IMR-90 (cell line): Measurements from ENCODE around the gene SMYD5. TPM values are rescaled to one million over a fixed set of nuclear protein-coding genes. Genes with fewer than 3 reads are reported as not detected.

Source experiments
- ATAC-seq: fragments of 200-7000 bp; cut with Tn5 transposase; 2 replicates; pipeline ENCODE4 v1.9.1; 2020; ENCODE audit warnings: low read depth, mild to moderate bottlenecking, moderate library complexity
- BruUV-seq: library from RNA; stranded (reverse); fragments of 400-500 nt; replicated peaks from 2 replicates; lab custom pipeline; 2021; lab: Mats Ljungman, UMichigan
- CTCF ChIA-PET: fragments of 300-600 bp; formaldehyde crosslinking; extraction: SDS; loops from one replicate; lab custom pipeline; 2021; ENCODE audit warnings: antibody characterized with exemption; lab: Yijun Ruan, JAX
- POLR2A ChIA-PET: fragments of 300-600 bp; sonication (Branson Sonifier 250); formaldehyde crosslinking; loops from one replicate; lab custom pipeline; 2022; ENCODE audit warnings: antibody characterized with exemption; ENCODE audit not compliant: unreplicated experiment; lab: Charles Lee
- DNase-seq: peaks from one replicate; pipeline ENCODE4 v3.0.0; 2013
- H2AFZ ChIP-seq: replicated peaks from 2 replicates; pipeline ENCODE3; 2013; ENCODE audit warnings: low read length, mild to moderate bottlenecking; ENCODE audit not compliant: poor library complexity
- H2AK5ac ChIP-seq: 2 replicates; pipeline ENCODE4 v1.6.1; 2013; ENCODE audit warnings: low read depth, low read length, inconsistent platforms
- H2AK9ac ChIP-seq: replicated peaks from 2 replicates; pipeline ENCODE3; 2013; ENCODE audit warnings: mild to moderate bottlenecking, low read depth, low read length, moderate library complexity; ENCODE audit not compliant: poor library complexity
- H2BK120ac ChIP-seq: 2 replicates; pipeline ENCODE4 v1.6.1; 2013; ENCODE audit warnings: low read depth, low read length, inconsistent platforms
- H2BK15ac ChIP-seq: 3 replicates; pipeline ENCODE4 v1.6.1; 2013; ENCODE audit warnings: low read depth, low read length, inconsistent platforms
- H2BK20ac ChIP-seq: 2 replicates; pipeline ENCODE4 v1.6.1; 2013; ENCODE audit warnings: low read depth, mild to moderate bottlenecking, inconsistent platforms, low read length, moderate library complexity
- H2BK5ac ChIP-seq: 2 replicates; pipeline ENCODE4 v1.6.1; 2013; ENCODE audit warnings: mild to moderate bottlenecking, low read depth, low read length, inconsistent platforms; ENCODE audit not compliant: poor library complexity, severe bottlenecking
- H3K14ac ChIP-seq: replicated peaks from 2 replicates; pipeline ENCODE4 v1.6.1; 2013; ENCODE audit warnings: low read depth, low read length, inconsistent platforms
- H3K18ac ChIP-seq: 2 replicates; pipeline ENCODE4 v1.6.1; 2013; ENCODE audit warnings: low read depth, low read length, control low read depth
- H3K23ac ChIP-seq: 2 replicates; pipeline ENCODE4 v1.6.1; 2013; ENCODE audit warnings: low read depth, low read length, inconsistent platforms
- H3K27ac ChIP-seq: 2 replicates; pipeline ENCODE4 v1.5.1; 2013; ENCODE audit warnings: mild to moderate bottlenecking, control low read depth, low read length; ENCODE audit not compliant: insufficient read depth
- H3K27me3 ChIP-seq: 2 replicates; pipeline ENCODE4 v1.6.1; 2013; ENCODE audit warnings: low read length; ENCODE audit not compliant: control insufficient read depth, insufficient read depth
- H3K36me3 ChIP-seq: 2 replicates; pipeline ENCODE4 v1.6.1; 2013; ENCODE audit warnings: low read length, mixed read lengths; ENCODE audit not compliant: control insufficient read depth, insufficient read depth
- H3K4ac ChIP-seq: 2 replicates; pipeline ENCODE4 v1.6.1; 2013; ENCODE audit warnings: low read depth, low read length, inconsistent platforms
- H3K4me1 ChIP-seq: 2 replicates; pipeline ENCODE4 v1.6.1; 2013; ENCODE audit warnings: low read length, mixed read lengths; ENCODE audit not compliant: control insufficient read depth, insufficient read depth
- H3K4me2 ChIP-seq: 2 replicates; pipeline ENCODE4 v1.6.1; 2013; ENCODE audit warnings: low read depth, mild to moderate bottlenecking, control low read depth, low read length, moderate library complexity
- H3K4me3 ChIP-seq: 2 replicates; pipeline ENCODE4 v1.5.1; 2013; ENCODE audit warnings: low read depth, mild to moderate bottlenecking, control low read depth, low read length, moderate library complexity; ENCODE audit not compliant: insufficient read depth
- H3K56ac ChIP-seq: 2 replicates; pipeline ENCODE4 v1.6.1; 2013; ENCODE audit warnings: low read length, inconsistent platforms; ENCODE audit not compliant: insufficient read depth; ENCODE audit errors: extremely low read depth
- H3K79me1 ChIP-seq, 2 experiments: 2 replicates each; pipeline ENCODE4 v1.6.1; 2013; ENCODE audit warnings: low read length in 2 of 2, inconsistent platforms in 1 of 2, low read depth in 1 of 2
- H3K9ac ChIP-seq: 2 replicates; pipeline ENCODE4 v1.6.1; 2013; ENCODE audit warnings: low read depth, low read length, control low read depth
- H3K9me1 ChIP-seq: 2 replicates; pipeline ENCODE4 v1.6.1; 2013; ENCODE audit warnings: low read length, inconsistent platforms; ENCODE audit not compliant: insufficient read depth
- H3K9me3 ChIP-seq: 2 replicates; pipeline ENCODE4 v1.6.1; 2013; ENCODE audit warnings: low read length; ENCODE audit not compliant: control insufficient read depth, insufficient read depth
- H4K20me1 ChIP-seq: 2 replicates; pipeline ENCODE4 v1.6.1; 2013; ENCODE audit warnings: low read length, inconsistent platforms; ENCODE audit not compliant: insufficient read depth
- H4K5ac ChIP-seq: 2 replicates; pipeline ENCODE4 v1.6.1; 2013; ENCODE audit warnings: mild to moderate bottlenecking, low read depth, low read length, control low read depth
- H4K8ac ChIP-seq, 2 experiments: 2 replicates each; pipeline ENCODE4 v1.6.1; 2013; ENCODE audit warnings: low read depth in 2 of 2, low read length in 2 of 2, control low read depth in 1 of 2, inconsistent platforms in 1 of 2
- H4K91ac ChIP-seq: 2 replicates; pipeline ENCODE4 v1.6.1; 2013; ENCODE audit warnings: low read depth, low read length, inconsistent platforms; ENCODE audit not compliant: insufficient read depth
- BHLHE40 ChIP-seq: fragments of 150-350 bp; IDR thresholded peaks from 2 replicates; pipeline ENCODE4 v1.6.1; 2016; ENCODE audit warnings: mild to moderate bottlenecking, low read depth, low read length
- CEBPB ChIP-seq: IDR thresholded peaks from 2 replicates; pipeline ENCODE4 v1.6.1; 2012; ENCODE audit warnings: low read depth, low read length, improper control_type of control experiment
- CHD1 ChIP-seq: IDR thresholded peaks from 2 replicates; pipeline ENCODE4 v1.6.1; 2012; ENCODE audit warnings: low read depth, low read length, improper control_type of control experiment
- CTCF ChIP-seq: conservative IDR thresholded peaks from 2 replicates; pipeline ENCODE4 v1.5.1; 2012; ENCODE audit warnings: mild to moderate bottlenecking, low read depth, low read length, improper control_type of control experiment
- ELK1 ChIP-seq: fragments of 150-350 bp; IDR thresholded peaks from 2 replicates; pipeline ENCODE4 v1.6.1; 2016; ENCODE audit warnings: low read depth, mild to moderate bottlenecking, low read length, moderate library complexity, borderline replicate concordance
- FOS ChIP-seq: fragments of 150-350 bp; IDR thresholded peaks from 2 replicates; pipeline ENCODE4 v1.6.1; 2016; ENCODE audit warnings: low read depth, low read length
- MAFK ChIP-seq: IDR thresholded peaks from 2 replicates; pipeline ENCODE4 v1.6.1; 2012; ENCODE audit warnings: low read depth, low read length, improper control_type of control experiment
- MAZ ChIP-seq: IDR thresholded peaks from 2 replicates; pipeline ENCODE4 v1.6.1; 2012; ENCODE audit warnings: low read depth, mild to moderate bottlenecking, low read length, improper control_type of control experiment, moderate library complexity, borderline replicate concordance
- MXI1 ChIP-seq: IDR thresholded peaks from 2 replicates; pipeline ENCODE4 v1.6.1; 2012; ENCODE audit warnings: low read depth, mild to moderate bottlenecking, low read length, moderate library complexity, borderline replicate concordance
- NFE2L2 ChIP-seq: fragments of 150-350 bp; IDR thresholded peaks from 2 replicates; pipeline ENCODE4 v1.6.1; 2016; ENCODE audit warnings: low read depth, mild to moderate bottlenecking, low read length
- POLR2A ChIP-seq: IDR thresholded peaks from 2 replicates; pipeline ENCODE4 v1.6.1; 2012; ENCODE audit warnings: mild to moderate bottlenecking, low read depth, low read length
- RAD21 ChIP-seq: IDR thresholded peaks from 2 replicates; pipeline ENCODE4 v1.6.1; 2012; ENCODE audit warnings: low read length, improper control_type of control experiment
- RCOR1 ChIP-seq: IDR thresholded peaks from 2 replicates; pipeline ENCODE4 v1.6.1; 2012; ENCODE audit warnings: mild to moderate bottlenecking, low read length, improper control_type of control experiment; ENCODE audit not compliant: insufficient replicate concordance
- RFX5 ChIP-seq: IDR thresholded peaks from 2 replicates; pipeline ENCODE4 v1.8.0; 2012; ENCODE audit warnings: low read depth, mild to moderate bottlenecking, low read length, moderate library complexity
- SMC3 ChIP-seq: fragments of 150-350 bp; IDR thresholded peaks from 2 replicates; pipeline ENCODE4 v1.6.1; 2016; ENCODE audit warnings: low read depth, mild to moderate bottlenecking, antibody characterized with exemption, low read length, moderate library complexity
- USF2 ChIP-seq: fragments of 150-350 bp; IDR thresholded peaks from 2 replicates; pipeline ENCODE4 v1.6.1; 2017; ENCODE audit warnings: mild to moderate bottlenecking, antibody characterized with exemption, low read length, low read depth
- WGBS, 2 experiments: methylation state at CpG; one replicate each; pipeline versions ENCODE4 v1.1.5 to v1.1.7; 2013; ENCODE audit warnings: missing lambda C conversion rate in 2 of 2; ENCODE audit not compliant: insufficient read length in 1 of 2; ENCODE audit errors: extremely low coverage in 2 of 2; 5-methylcytosine and 5-hydroxymethylcytosine counted together
- dilution Hi-C: fragments of 300-500 bp; cut with HindIII; formaldehyde crosslinking; loops from one replicate; pipeline ENCODE4 v1.14.3; 2018; ENCODE audit warnings: low sequenced_read_pairs; ENCODE audit not compliant: unreplicated experiment
- in situ Hi-C: fragments of 300-500 bp; cut with MboI; formaldehyde crosslinking; loops from 3 replicates; pipeline ENCODE4 v1.14.3; 2019; ENCODE audit warnings: low sequenced_read_pairs, inconsistent platforms, mixed read lengths
- intact Hi-C: fragments of 100-400 bp; cut with micrococcal nuclease; formaldehyde crosslinking; loops from 2 replicates; pipeline ENCODE4 v1.10.0; 2022
- polyA plus RNA-seq, 3 experiments: library from polyadenylated mRNA; depleted of rRNA; stranded (reverse); fragments of >200 nt; gene quantifications; 2 replicates each; pipeline ENCODE4 v1.2.3, GENCODE V29; 2012; ENCODE audit warnings: low replicate concordance in 1 of 3
- total RNA-seq: library from RNA; depleted of rRNA; stranded (reverse); fragments of >200 nt; gene quantifications from 2 replicates; pipeline ENCODE4 v1.2.3, GENCODE V29; 2012

The SMYD5 gene
- total and polyA plus RNA-seq, 2 of the 4 experiments (the other 2 are of a cell fraction): 17.8 to 19.7 TPM

GRCh38 chr2:73210019-73210418 is 4.0 kb upstream of the SMYD5 start:
- 69% methylated on average over 4 of the region's 4 CpGs; no CpG with 5 or more reads in 1 of the 2 experiments for WGBS, 2 experiments
- CTCF ChIA-PET: no interaction called here
- Histone ChIP-seq H3K4me1 (peaks cover 3% of the 10 kb centered on the region; the same call in 1 of the 2 replicates), H4K5ac (no peak overlapping the region), H2AFZ (no peak overlapping the region), H4K20me1 (no peaks in the 10 kb centered on the region), H2BK20ac (no peak overlapping the region), H3K79me1 (peaks cover 0 to 9% of the 10 kb centered on the region in 2 experiments; a peak in 2 of 4 replicates), H3K36me3 (no peaks in the 10 kb centered on the region), H3K56ac (no peak overlapping the region), H3K9me3 (no peaks in the 10 kb centered on the region), H4K8ac (no peak overlapping the region), H3K14ac (no peak overlapping the region), H3K4me3 (no peak overlapping the region), H3K9ac (no peak overlapping the region), H3K27ac (no peak overlapping the region), H3K27me3 (peaks cover 24% of the 10 kb centered on the region), H4K91ac (no peak overlapping the region), H2AK9ac (no peak overlapping the region), H2BK120ac (no peak overlapping the region), H3K9me1 (no peaks in the 10 kb centered on the region), H2BK15ac (no peak overlapping the region), H3K18ac (no peak overlapping the region), H3K23ac (no peak overlapping the region), H2BK5ac (no peak overlapping the region), H2AK5ac (no peak overlapping the region), H3K4ac (no peak overlapping the region), H3K4me2 (no peak overlapping the region)
- dilution Hi-C loops (no loop called here), intact Hi-C loops (no loop called here), in situ Hi-C loops (no loop called here)
- BruUV-seq: no TSS peak
- POLR2A ChIA-PET: no interaction called here
- DNase-seq: no peak
- no peak for ATAC-seq
- TF ChIP-seq ELK1 (no peak), CTCF (no peak), RCOR1 (no peak), RFX5 (no peak), CEBPB (no peak), MAZ (no peak), RAD21 (no peak), POLR2A (no peak), FOS (no peak), CHD1 (no peak), BHLHE40 (no peak), SMC3 (no peak), NFE2L2 (no peak), MXI1 (no peak), MAFK (no peak), USF2 (no peak)
